Mesendoderm (in vitro differentiated cells): ENCODE results near the gene OR6J1.
"Not testable (repeated sequence)": the region's sequence is repeated elsewhere in the genome, so short reads cannot be mapped to it uniquely, and the experiment has no call there.

Experiments used
- DNase-seq: peaks from one replicate; pipeline ENCODE4 v3.0.0; 2013
- H2AK5ac ChIP-seq: 2 replicates; pipeline ENCODE4 v1.6.1; 2013; ENCODE audit warnings: low read length, inconsistent platforms
- H2BK120ac ChIP-seq: 2 replicates; pipeline ENCODE4 v1.6.1; 2013; ENCODE audit warnings: low read depth, mild to moderate bottlenecking, low read length, moderate library complexity, mixed read lengths
- H2BK15ac ChIP-seq: replicated peaks from 2 replicates; pipeline ENCODE4 v1.6.1; 2013; ENCODE audit warnings: low read depth, mild to moderate bottlenecking, moderate library complexity
- H2BK5ac ChIP-seq: 2 replicates; pipeline ENCODE4 v1.6.1; 2013; ENCODE audit warnings: low read length, inconsistent platforms
- H3K18ac ChIP-seq: 2 replicates; pipeline ENCODE4 v1.6.1; 2013; ENCODE audit warnings: mild to moderate bottlenecking, low read length, mixed read lengths
- H3K23ac ChIP-seq: one replicate; pipeline ENCODE4 v1.6.1; 2013; ENCODE audit warnings: low read length
- H3K27ac ChIP-seq: 2 replicates; pipeline ENCODE4 v1.5.1; 2013; ENCODE audit warnings: low read depth, mild to moderate bottlenecking, inconsistent platforms, low read length, moderate library complexity
- H3K27me3 ChIP-seq: 2 replicates; pipeline ENCODE4 v1.6.1; 2013; ENCODE audit warnings: low read length, control low read depth, mild to moderate bottlenecking, inconsistent platforms; ENCODE audit not compliant: insufficient read depth, poor library complexity
- H3K36me3 ChIP-seq: 2 replicates; pipeline ENCODE4 v1.6.1; 2013; ENCODE audit warnings: low read length, inconsistent platforms; ENCODE audit not compliant: control insufficient read depth, insufficient read depth
- H3K4ac ChIP-seq: one replicate; pipeline ENCODE4 v1.6.1; 2013; ENCODE audit warnings: low read depth, mild to moderate bottlenecking, low read length, moderate library complexity
- H3K4me1 ChIP-seq: 2 replicates; pipeline ENCODE4 v1.6.1; 2013; ENCODE audit warnings: low read depth, low read length, inconsistent platforms; ENCODE audit not compliant: control insufficient read depth
- H3K4me2 ChIP-seq: 2 replicates; pipeline ENCODE4 v1.6.1; 2013; ENCODE audit warnings: low read length
- H3K4me3 ChIP-seq: 2 replicates; pipeline ENCODE4 v1.5.1; 2013; ENCODE audit warnings: mild to moderate bottlenecking, low read length
- H3K56ac ChIP-seq: one replicate; pipeline ENCODE4 v1.6.1; 2013; ENCODE audit warnings: low read length
- H3K79me1 ChIP-seq: 2 replicates; pipeline ENCODE4 v1.6.1; 2013; ENCODE audit warnings: low read length, inconsistent platforms
- H3K79me2 ChIP-seq: 2 replicates; pipeline ENCODE4 v1.6.1; 2013; ENCODE audit warnings: mild to moderate bottlenecking, low read length; ENCODE audit not compliant: control insufficient read depth, insufficient read depth
- H3K9ac ChIP-seq: 2 replicates; pipeline ENCODE4 v1.6.1; 2013; ENCODE audit warnings: low read length, inconsistent platforms
- H4K5ac ChIP-seq: one replicate; pipeline ENCODE4 v1.6.1; 2013; ENCODE audit warnings: low read length
- H4K8ac ChIP-seq: one replicate; pipeline ENCODE4 v1.6.1; 2013; ENCODE audit warnings: low read depth, mild to moderate bottlenecking, control low read depth, low read length, moderate library complexity
- WGBS: extraction: QIAGEN DNeasy Blood & Tissue Kit; methylation state at CpG from one replicate; pipeline ENCODE4 v1.1.7; 2013; ENCODE audit warnings: low lambda C conversion rate, missing lambda C conversion rate; ENCODE audit not compliant: insufficient coverage; ENCODE audit errors: extremely low coverage; 5-methylcytosine and 5-hydroxymethylcytosine counted together

OR6J1 gene

DNA sequence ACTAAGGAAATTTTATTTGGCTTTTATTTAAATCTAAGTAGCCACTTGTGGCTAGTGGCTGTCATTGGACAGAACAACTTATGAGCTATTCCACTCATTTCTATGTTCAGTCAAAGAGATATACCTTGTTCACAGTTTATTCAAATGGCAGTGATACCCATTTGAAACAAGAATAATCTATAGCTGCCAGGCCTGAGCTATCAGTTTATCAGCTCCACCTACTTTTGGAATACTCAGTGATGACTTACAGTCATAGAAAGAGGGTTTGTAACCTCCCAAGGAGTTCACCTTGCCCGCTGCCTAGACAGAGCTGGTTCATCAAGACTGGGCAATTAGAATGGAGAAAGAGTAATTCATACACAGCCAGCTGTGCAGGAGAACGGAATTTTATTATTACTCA lies 50.6 kb downstream of the OR6J1 start:
- Histone ChIP-seq H3K9ac (no peak overlapping the region), H3K36me3 (no peaks in the 10 kb centered on the region), H3K4ac (no peak overlapping the region), H3K79me1 (peaks cover 2% of the 10 kb centered on the region), H3K79me2 (peaks cover 4% of the 10 kb centered on the region), H3K4me3 (no peak overlapping the region), H2BK5ac (peak overlapping the region; percentile 2), H3K18ac (peak overlapping the region; percentile 4), H3K56ac (no peak overlapping the region), H3K27me3 (no peaks in the 10 kb centered on the region), H3K4me2 (no peak overlapping the region), H4K5ac (no peak overlapping the region), H3K23ac (no peak overlapping the region), H2BK15ac (no peak overlapping the region), H4K8ac (no peak overlapping the region), H3K4me1 (peaks cover 17% of the 10 kb centered on the region), H2AK5ac (no peak overlapping the region), H3K27ac (peak overlapping the region; percentile 13), H2BK120ac (no peak overlapping the region)
- WGBS = no CpG with 5 or more reads among the region's 2 CpGs
- DNase-seq = no peak

GRCh38 chr14:22593189-22593588 lies 51.0 kb downstream of the OR6J1 start:
- Histone ChIP-seq H2AK5ac (no peak overlapping the region), H3K79me1 (peaks cover 4% of the 10 kb centered on the region), H2BK15ac (no peak overlapping the region), H3K4me2 (no peak overlapping the region), H3K4me3 (no peak overlapping the region), H3K79me2 (peaks cover 8% of the 10 kb centered on the region), H3K27ac (peak overlapping the region; percentile 40), H3K4ac (peak overlapping the region; percentile 77), H2BK120ac (no peak overlapping the region), H3K27me3 (no peaks in the 10 kb centered on the region), H3K18ac (peak overlapping the region; percentile 98), H3K9ac (no peak overlapping the region), H2BK5ac (peak overlapping the region; percentile 94), H4K8ac (no peak overlapping the region), H3K4me1 (peaks cover 17% of the 10 kb centered on the region), H4K5ac (no peak overlapping the region), H3K56ac (peak overlapping the region; percentile 69), H3K23ac (no peak overlapping the region), H3K36me3 (no peaks in the 10 kb centered on the region)
- DNase-seq = peak; percentile 81
- no CpG with 5 or more reads among the region's 3 CpGs for WGBS

DNA sequence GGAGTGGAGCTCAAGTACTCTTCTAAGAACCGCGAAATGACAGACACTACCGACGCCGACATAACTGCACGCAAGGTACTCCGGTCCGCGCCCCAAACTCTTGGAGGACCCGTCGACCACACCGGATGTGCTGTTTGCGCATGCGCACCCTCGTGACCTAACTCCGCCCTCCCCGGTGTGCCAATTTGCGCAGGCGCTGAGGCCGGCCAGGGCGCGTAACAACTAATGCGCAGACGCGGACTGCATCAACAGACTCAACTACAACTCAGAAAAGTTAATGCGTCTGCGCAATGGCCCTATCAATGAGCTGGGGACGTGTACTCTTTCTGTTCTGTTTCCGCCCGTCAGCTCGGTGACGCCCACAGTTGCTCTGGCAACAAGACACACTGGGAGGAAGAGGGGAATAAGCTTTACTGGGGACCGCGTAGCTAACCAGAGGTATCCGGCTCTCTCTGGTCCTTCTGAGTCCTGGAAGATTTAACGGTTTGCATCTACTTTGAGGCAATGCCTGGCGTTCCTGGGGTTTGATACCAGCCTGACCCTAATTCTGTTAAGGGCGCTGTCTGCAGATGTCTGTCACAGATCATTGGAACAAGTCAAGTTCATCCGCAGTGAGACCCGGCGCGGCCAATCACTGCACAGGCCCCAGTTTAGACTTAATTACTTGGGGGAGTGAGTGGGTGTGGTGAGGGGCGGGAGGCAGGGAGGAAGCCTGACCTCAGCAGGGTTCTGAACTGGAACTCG lies 54.9 kb downstream of the OR6J1 start, which contains the start of gene DAD1:
DAD1 (minus strand) TSS at position 129 of the 744 bp plus-strand sequence; CDS start at position 62, 67 bp downstream.
- H3K4me2 ChIP-seq = peak within 1 kb of the TSS; percentile 98
- H3K27me3 ChIP-seq = no peaks in the 10 kb centered on the region
- peak within 1 kb of the TSS; percentile 99 for H3K56ac ChIP-seq
- H3K79me2 ChIP-seq = peaks cover 31% of the 10 kb centered on the region
- H3K36me3 ChIP-seq = no peaks in the 10 kb centered on the region
- H3K9ac ChIP-seq = peak within 1 kb of the TSS; percentile 98
- DNase-seq = peak; percentile 100
- H3K79me1 ChIP-seq = peaks cover 16% of the 10 kb centered on the region
- H3K4me1 ChIP-seq = peaks cover 15% of the 10 kb centered on the region
- peak within 1 kb of the TSS; percentile 68 for H2AK5ac ChIP-seq
- H3K18ac ChIP-seq = peak within 1 kb of the TSS; percentile 33
- H3K23ac ChIP-seq = peak within 1 kb of the TSS; percentile 81
- H3K27ac ChIP-seq = peak within 1 kb of the TSS; percentile 68
- H2BK15ac ChIP-seq = no peak within 1 kb of the TSS
- no peak within 1 kb of the TSS for H2BK120ac ChIP-seq
- no peak within 1 kb of the TSS for H4K8ac ChIP-seq
- no CpG with 5 or more reads among the region's 44 CpGs for WGBS
- peak within 1 kb of the TSS; percentile 76 for H2BK5ac ChIP-seq
- H3K4ac ChIP-seq = no peak within 1 kb of the TSS
- peak within 1 kb of the TSS; percentile 99 for H3K4me3 ChIP-seq
- no peak within 1 kb of the TSS for H4K5ac ChIP-seq

DNA sequence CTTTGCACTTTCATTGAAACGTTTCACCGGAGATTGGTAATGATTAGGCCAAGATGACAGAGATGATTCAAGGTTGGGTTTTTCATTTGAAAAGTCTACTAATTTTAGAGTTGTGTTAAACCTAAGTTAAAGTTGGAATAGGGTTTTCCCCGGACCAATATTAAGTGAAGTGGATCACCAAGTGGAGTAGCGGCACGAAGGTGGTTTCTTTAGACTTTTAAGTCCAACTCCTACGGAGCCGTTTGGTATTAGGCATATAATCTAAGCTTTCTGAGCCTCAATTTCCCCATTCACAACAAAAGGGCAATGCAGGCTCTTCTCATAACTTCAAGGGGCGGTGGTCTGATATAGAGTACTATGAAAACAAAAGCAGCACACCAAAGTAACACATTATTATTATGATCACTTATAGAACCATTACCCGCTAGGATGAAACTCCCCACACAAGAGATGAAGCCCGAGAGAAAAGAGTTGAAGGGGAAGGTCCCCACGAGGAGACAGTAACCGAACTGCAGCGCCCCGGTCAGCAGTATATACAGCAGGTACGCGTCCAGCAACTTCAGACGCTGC lies 55.5 kb downstream of the OR6J1 start:
- no peak overlapping the region for H3K27ac ChIP-seq
- H3K23ac ChIP-seq = peak overlapping the region; percentile 81
- no peak overlapping the region for H2AK5ac ChIP-seq
- H4K5ac ChIP-seq = no peak overlapping the region
- H2BK15ac ChIP-seq = no peak overlapping the region
- H3K4ac ChIP-seq = no peak overlapping the region
- no peak overlapping the region for H2BK120ac ChIP-seq
- peak overlapping the region; percentile 98 for H3K9ac ChIP-seq
- peak overlapping the region; percentile 33 for H3K18ac ChIP-seq
- peak overlapping the region; percentile 99 for H3K4me3 ChIP-seq
- H3K4me1 ChIP-seq = peaks cover 10% of the 10 kb centered on the region
- peak overlapping the region; percentile 78 for H3K4me2 ChIP-seq
- H3K27me3 ChIP-seq = no peaks in the 10 kb centered on the region
- H3K79me2 ChIP-seq = peaks cover 36% of the 10 kb centered on the region
- DNase-seq = no peak
- H3K56ac ChIP-seq = peak overlapping the region; percentile 99
- H3K79me1 ChIP-seq = peaks cover 21% of the 10 kb centered on the region
- no CpG with 5 or more reads among the region's 17 CpGs for WGBS
- H4K8ac ChIP-seq = no peak overlapping the region
- no peaks in the 10 kb centered on the region for H3K36me3 ChIP-seq
- H2BK5ac ChIP-seq = peak overlapping the region; percentile 76

DNA sequence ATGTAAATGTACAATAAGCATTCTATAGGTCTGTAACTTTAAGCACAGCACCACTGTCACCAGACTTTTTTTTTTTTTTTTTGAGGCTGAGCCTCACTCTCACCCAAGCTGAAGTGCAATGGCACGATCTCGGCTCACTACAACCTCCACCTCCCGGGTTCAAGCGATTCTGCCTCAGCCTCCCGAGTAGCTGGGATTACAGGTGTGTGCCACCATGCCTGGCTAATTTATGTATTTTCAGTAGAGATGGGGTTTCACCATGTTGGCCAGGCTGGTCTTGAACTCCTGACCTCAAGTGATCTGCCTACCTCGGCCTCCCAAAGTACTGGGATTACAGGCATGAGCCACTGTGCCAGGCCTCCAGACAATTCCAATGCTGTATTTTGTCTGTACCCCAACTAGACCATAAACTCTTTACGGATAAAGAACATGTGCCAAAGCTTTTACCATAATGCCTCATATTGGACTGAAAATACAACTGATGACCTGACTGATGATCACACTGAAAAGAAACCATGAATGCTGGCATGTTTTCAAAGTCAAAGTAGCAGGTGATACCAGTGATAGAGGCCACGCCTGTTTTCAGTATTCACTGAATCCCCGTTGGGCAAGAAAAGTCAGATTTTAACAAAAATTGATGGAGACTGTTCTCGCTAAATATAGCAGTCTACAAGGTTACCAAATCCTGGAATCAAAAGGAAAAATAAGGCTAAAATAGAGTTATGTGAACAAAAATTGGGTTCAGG lies 56.3 kb downstream of the OR6J1 start:
- not testable (repeated sequence) for H3K23ac ChIP-seq, H2BK15ac ChIP-seq, DNase-seq, H3K36me3 ChIP-seq, H3K4me1 ChIP-seq, H4K5ac ChIP-seq, H2AK5ac ChIP-seq, H3K4ac ChIP-seq, H2BK5ac ChIP-seq, H3K27ac ChIP-seq, H2BK120ac ChIP-seq, H3K27me3 ChIP-seq, H3K18ac ChIP-seq, H4K8ac ChIP-seq
- Histone ChIP-seq H3K79me2 (peaks cover 40% of the 10 kb centered on the region), H3K4me3 (peak overlapping the region; percentile 4), H3K56ac (peak overlapping the region; percentile 39), H3K4me2 (peak overlapping the region; percentile 61), H3K79me1 (peaks cover 23% of the 10 kb centered on the region), H3K9ac (peak overlapping the region; percentile 98)
- no CpG with 5 or more reads among the region's 10 CpGs for WGBS
